Glomerular visceral epithelial cell (primary cell): ENCODE measurements around the gene OCA2.
"Not testable (repeated sequence)": the region's sequence is repeated elsewhere in the genome, so short reads cannot be mapped to it uniquely, and the experiment has no call there.

ENCODE experiments used
- DNase-seq: peaks from one replicate; pipeline ENCODE4 v3.0.0-alpha.2; 2016; ENCODE audit errors: extremely low spot score

Gene OCA2

GRCh38 chr15:27725731-27726130, 373.4 kb downstream of the OCA2 start:
- no peak for DNase-seq

GRCh38 chr15:27723821-27724220, 375.3 kb downstream of the OCA2 start:
- DNase-seq: no peak

- no peak for DNase-seq
Observed at GRCh38 chr15:27722102-27722501, 377.0 kb downstream of the OCA2 start.

GRCh38 chr15:27714675-27715074, 384.4 kb downstream of the OCA2 start:
- no peak for DNase-seq

- not testable (repeated sequence) for DNase-seq
Observed at GRCh38 chr15:27713850-27714249, 385.3 kb downstream of the OCA2 start.

GRCh38 chr15:27707257-27707656, 391.9 kb downstream of the OCA2 start:
- DNase-seq: no peak

- DNase-seq: no peak
Observed at GRCh38 chr15:27706300-27706699, 392.8 kb downstream of the OCA2 start.

GRCh38 chr15:27705056-27705455, 394.1 kb downstream of the OCA2 start:
- DNase-seq: no peak
